Adrenal gland (tissue), 5 donors: ENCODE measurements around the gene FRMD8.

ENCODE experiments used
- POLR2A ChIP-seq, 2 donors: fragments of 450-650 bp; IDR thresholded peaks; one replicate each; pipeline ENCODE4 v1.6.1; 2017; ENCODE audit warnings: antibody characterized with exemption in 2 of 2, mild to moderate bottlenecking in 2 of 2, moderate library complexity in 1 of 2
- TF ChIP-seq, protein P1 (sequence below), 6 experiments: fragments of 450-650 bp in 4 of 6; fragments of 200-600 bp in 2 of 6; sonication (generic) in 1 of 6; IDR thresholded peaks; 1 replicate in 5 of 6; 2 replicates in 1 of 6; pipeline versions ENCODE4 v1.5.1 to v1.8.0; 2016 to 2021; ENCODE audit warnings: antibody characterized with exemption in 6 of 6, mild to moderate bottlenecking in 2 of 6, moderate library complexity in 1 of 6
- donor health status: DM: no; HTN: no; CAD: no.

DNA sequence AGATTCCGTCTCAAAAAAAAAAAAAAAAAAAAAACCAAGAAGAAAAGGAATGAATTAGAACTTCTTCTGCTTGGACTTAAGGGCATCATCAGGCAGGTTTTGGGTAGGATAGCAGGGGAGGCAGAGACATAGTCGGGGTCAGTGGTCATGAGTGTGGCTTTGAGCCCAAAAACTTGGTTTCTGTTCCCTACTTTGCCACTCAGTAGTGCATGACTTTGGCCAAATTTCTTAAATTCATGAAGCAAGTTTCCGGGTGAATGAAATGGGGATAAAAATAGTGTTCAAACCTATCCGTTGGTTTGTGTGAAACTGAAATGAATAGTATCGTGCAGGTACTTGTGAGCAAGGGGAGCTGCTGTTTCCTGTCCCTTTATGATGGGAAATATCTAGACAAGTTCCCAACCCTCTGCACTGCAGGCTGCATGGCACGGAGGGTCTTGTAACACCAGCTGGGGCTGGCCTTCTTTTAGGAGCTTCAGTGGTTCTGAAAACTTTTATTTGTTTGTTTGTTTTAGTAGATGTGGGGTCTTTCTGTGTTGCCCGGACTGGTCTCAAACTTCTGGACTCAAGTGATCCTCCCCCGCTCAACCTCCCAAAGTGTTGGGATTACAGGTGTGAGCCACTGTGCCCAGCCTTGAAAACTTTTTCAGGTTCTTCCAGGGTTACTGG lies 54.5 kb downstream of the FRMD8 start:
- TF ChIP-seq, protein P1, sequence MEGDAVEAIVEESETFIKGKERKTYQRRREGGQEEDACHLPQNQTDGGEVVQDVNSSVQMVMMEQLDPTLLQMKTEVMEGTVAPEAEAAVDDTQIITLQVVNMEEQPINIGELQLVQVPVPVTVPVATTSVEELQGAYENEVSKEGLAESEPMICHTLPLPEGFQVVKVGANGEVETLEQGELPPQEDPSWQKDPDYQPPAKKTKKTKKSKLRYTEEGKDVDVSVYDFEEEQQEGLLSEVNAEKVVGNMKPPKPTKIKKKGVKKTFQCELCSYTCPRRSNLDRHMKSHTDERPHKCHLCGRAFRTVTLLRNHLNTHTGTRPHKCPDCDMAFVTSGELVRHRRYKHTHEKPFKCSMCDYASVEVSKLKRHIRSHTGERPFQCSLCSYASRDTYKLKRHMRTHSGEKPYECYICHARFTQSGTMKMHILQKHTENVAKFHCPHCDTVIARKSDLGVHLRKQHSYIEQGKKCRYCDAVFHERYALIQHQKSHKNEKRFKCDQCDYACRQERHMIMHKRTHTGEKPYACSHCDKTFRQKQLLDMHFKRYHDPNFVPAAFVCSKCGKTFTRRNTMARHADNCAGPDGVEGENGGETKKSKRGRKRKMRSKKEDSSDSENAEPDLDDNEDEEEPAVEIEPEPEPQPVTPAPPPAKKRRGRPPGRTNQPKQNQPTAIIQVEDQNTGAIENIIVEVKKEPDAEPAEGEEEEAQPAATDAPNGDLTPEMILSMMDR (IDR thresholded peaks at IDR 0.05), result no peak
- TF ChIP-seq POLR2A (IDR thresholded peaks at IDR 0.05), result no peak
